Measurements from ENCODE around the gene MRPL23. TPM values are rescaled to one million over a fixed set of nuclear protein-coding genes. Genes with fewer than 3 reads are reported as not detected.

Gene MRPL23
- polyA plus RNA-seq, 1 experiment = 39.8 TPM

GRCh38 chr11:1935156-1936071 lies 11.7 kb upstream of the MRPL23 start:
- ChIA-PET POLR2A (no interaction called here), CTCF (interaction anchor here (1.3 to 1.8 kb wide), 2 partner anchors 53 to 242 kb away, joined by 3 to 5 read pairs; no protein-coding TSS in a partner anchor)
- no peak for TF ChIP-seq CTCF (IDR thresholded peaks at IDR 0.05; ENCODE audit: insufficient read depth, low read depth, low read length)
- DNase-seq (ENCODE audit: low read depth) = no peak
- Histone ChIP-seq H3K36me3 (ENCODE audit: control insufficient read depth, insufficient read depth, low read length) (no peaks in the 10 kb centered on the region), H3K27me3 (ENCODE audit: control insufficient read depth, insufficient read depth, low read length) (no peaks in the 10 kb centered on the region), H3K4me3 (ENCODE audit: low read depth, low read length) (no peak overlapping the region)

GRCh38 chr11:1936072-1936780 lies 10.9 kb upstream of the MRPL23 start:
- no peaks in the 10 kb centered on the region for H3K27me3 ChIP-seq (ENCODE audit: control insufficient read depth, insufficient read depth, low read length)
- no peaks in the 10 kb centered on the region for H3K36me3 ChIP-seq (ENCODE audit: control insufficient read depth, insufficient read depth, low read length)
- POLR2A ChIA-PET = no interaction called here
- no peak for TF ChIP-seq CTCF (IDR thresholded peaks at IDR 0.05; ENCODE audit: insufficient read depth, low read depth, low read length)
- CTCF ChIA-PET = interaction anchor here (1.3 to 1.8 kb wide), 2 partner anchors 54 to 242 kb away, joined by 3 to 5 read pairs; no protein-coding TSS in a partner anchor
- no peak overlapping the region for H3K4me3 ChIP-seq (ENCODE audit: low read depth, low read length)
- DNase-seq (ENCODE audit: low read depth) = no peak

- no peak overlapping the region for H3K4me3 ChIP-seq (ENCODE audit: low read depth, low read length)
- H3K27me3 ChIP-seq (ENCODE audit: control insufficient read depth, insufficient read depth, low read length) = no peaks in the 10 kb centered on the region
- no peak for DNase-seq (ENCODE audit: low read depth)
- no peaks in the 10 kb centered on the region for H3K36me3 ChIP-seq (ENCODE audit: control insufficient read depth, insufficient read depth, low read length)
- TF ChIP-seq CTCF (IDR thresholded peaks at IDR 0.05; ENCODE audit: insufficient read depth, low read depth, low read length) = no peak
- CTCF ChIA-PET = no interaction called here
- POLR2A ChIA-PET = no interaction called here
These were observed 10.1 kb upstream of the MRPL23 start for GRCh38 chr11:1936781-1937615.

GRCh38 chr11:1937616-1938342 lies 9.4 kb upstream of the MRPL23 start:
- ChIA-PET POLR2A (no interaction called here), CTCF (no interaction called here)
- Histone ChIP-seq H3K36me3 (ENCODE audit: control insufficient read depth, insufficient read depth, low read length) (no peaks in the 10 kb centered on the region), H3K27me3 (ENCODE audit: control insufficient read depth, insufficient read depth, low read length) (no peaks in the 10 kb centered on the region), H3K4me3 (ENCODE audit: low read depth, low read length) (no peak overlapping the region)
- no peak for TF ChIP-seq CTCF (IDR thresholded peaks at IDR 0.05; ENCODE audit: insufficient read depth, low read depth, low read length)
- DNase-seq (ENCODE audit: low read depth) = no peak

All from BJ (cell line).